Thyroid gland (tissue), 4 donors: Measurements from ENCODE around the gene ATG16L1.

Experiments used
- CTCF ChIP-seq, 6 experiments: fragments of 200-600 bp in 3 of 6; fragments of 450-650 bp in 3 of 6; sonication (generic) in 3 of 6; IDR thresholded peaks; one replicate each; pipeline ENCODE4 v1.5.1; 2016 to 2019; ENCODE audit warnings: antibody characterized with exemption in 6 of 6, mild to moderate bottlenecking in 2 of 6, inconsistent platforms in 1 of 6, moderate library complexity in 1 of 6
- POLR2A ChIP-seq, 2 donors: fragments of 450-650 bp; IDR thresholded peaks; one replicate each; pipeline ENCODE4 v1.6.1; 2017; ENCODE audit warnings: antibody characterized with exemption in 2 of 2, mild to moderate bottlenecking in 2 of 2, moderate library complexity in 1 of 2

GRCh38 chr2:233233618-233234230, 17.7 kb upstream of the ATG16L1 start:
- TF ChIP-seq CTCF (IDR thresholded peaks at IDR 0.05) (no peak), POLR2A (IDR thresholded peaks at IDR 0.05) (no peak)
